Testis (tissue), 3 donors: ENCODE measurements around the gene RPL31. TPM values are rescaled to one million over a fixed set of nuclear protein-coding genes. Genes with fewer than 3 reads are reported as not detected.

Source experiments
- DNase-seq: peaks from one replicate; pipeline ENCODE4 v3.0.0-alpha.2; 2019
- H3K27ac ChIP-seq, 2 donors: fragments of 200-600 bp; sonication (generic); one replicate each; pipeline ENCODE4 v1.5.1; 2019
- H3K27me3 ChIP-seq: fragments of 200-600 bp; sonication (generic); one replicate; pipeline ENCODE4 v1.5.1; 2019
- H3K36me3 ChIP-seq: fragments of 200-600 bp; sonication (generic); one replicate; pipeline ENCODE4 v1.5.1; 2017; ENCODE audit warnings: low read depth; ENCODE audit errors: missing control alignments
- H3K4me1 ChIP-seq: fragments of 200-600 bp; sonication (generic); one replicate; pipeline ENCODE4 v1.5.1; 2019
- H3K4me3 ChIP-seq, 2 donors: fragments of 200-600 bp; sonication (generic); one replicate each; pipeline ENCODE4 v1.5.1; 2017 to 2019
- H3K9me3 ChIP-seq: fragments of 200-600 bp; sonication (generic); one replicate; pipeline ENCODE4 v1.5.1; 2017
- POLR2A ChIP-seq: fragments of 450-650 bp; IDR thresholded peaks from one replicate; pipeline ENCODE4 v1.6.1; 2017; ENCODE audit warnings: antibody characterized with exemption, mild to moderate bottlenecking, moderate library complexity
- WGBS, 2 donors: methylation state at CpG; one replicate each; pipeline ENCODE4 v1.1.5; 2018; 5-methylcytosine and 5-hydroxymethylcytosine counted together
- intact Hi-C: fragments of 100-400 bp; cut with DNase I; formaldehyde crosslinking; loops from one replicate; pipeline ENCODE4 v1.15.1; 2023; ENCODE audit warnings: low total_unique reads
- polyA plus RNA-seq: library from polyadenylated mRNA; stranded (reverse); fragments of 350-450 nt; fragmentation: Illumina TruSeq; extraction: RNeasy Lipid Tissue Mini Kit (QIAGEN cat#74804); gene quantifications from one replicate; pipeline ENCODE4 v1.2.3, GENCODE V29; 2014; ENCODE audit warnings: low read depth, low replicate concordance; ENCODE audit not compliant: insufficient read depth
- total RNA-seq, 2 donors: library from RNA; depleted of rRNA; stranded (reverse); fragments of >200 nt; gene quantifications; one replicate each; pipeline ENCODE4 v1.2.3, GENCODE V29; 2016
- TF ChIP-seq, protein P1 (sequence below), 3 experiments: fragments of 450-650 bp in 2 of 3; fragments of 200-600 bp in 1 of 3; sonication (generic) in 1 of 3; IDR thresholded peaks; one replicate each; pipeline ENCODE4 v1.5.1; 2016 to 2019; ENCODE audit warnings: antibody characterized with exemption in 3 of 3, mild to moderate bottlenecking in 2 of 3, moderate library complexity in 1 of 3

The RPL31 gene
- total and polyA plus RNA-seq, 3 donors from 2014 or later, result 404 to 1,643 (median 715) TPM

DNA sequence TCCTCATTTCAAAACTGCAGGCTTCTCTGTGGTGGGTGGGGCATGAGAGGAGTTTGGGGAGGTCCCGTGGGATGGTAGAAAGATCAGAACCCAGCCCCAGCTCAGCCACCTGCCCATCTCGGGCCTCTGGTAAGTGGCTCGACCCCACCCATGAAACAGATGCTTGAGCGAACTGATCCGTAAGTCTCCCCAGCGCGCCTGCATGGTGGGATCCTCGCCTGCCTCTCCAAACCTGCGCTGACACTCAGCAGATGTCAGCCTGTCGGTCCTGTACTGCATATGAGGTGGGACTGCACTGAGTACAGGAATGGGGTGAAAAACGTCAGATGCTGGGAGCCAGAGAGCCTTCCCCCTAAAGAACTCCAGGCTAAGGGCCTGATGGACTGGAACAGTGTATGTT lies 15.9 kb upstream of the RPL31 start:
- Histone ChIP-seq H3K4me1 (peaks cover 6% of the 10 kb centered on the region), H3K9me3 (no peaks in the 10 kb centered on the region), H3K36me3 (no peaks in the 10 kb centered on the region), H3K27ac (no peak overlapping the region), H3K27me3 (no peaks in the 10 kb centered on the region), H3K4me3 (no peak overlapping the region)
- DNase-seq, result no peak
- no peak for TF ChIP-seq POLR2A
- TF ChIP-seq, protein P1, sequence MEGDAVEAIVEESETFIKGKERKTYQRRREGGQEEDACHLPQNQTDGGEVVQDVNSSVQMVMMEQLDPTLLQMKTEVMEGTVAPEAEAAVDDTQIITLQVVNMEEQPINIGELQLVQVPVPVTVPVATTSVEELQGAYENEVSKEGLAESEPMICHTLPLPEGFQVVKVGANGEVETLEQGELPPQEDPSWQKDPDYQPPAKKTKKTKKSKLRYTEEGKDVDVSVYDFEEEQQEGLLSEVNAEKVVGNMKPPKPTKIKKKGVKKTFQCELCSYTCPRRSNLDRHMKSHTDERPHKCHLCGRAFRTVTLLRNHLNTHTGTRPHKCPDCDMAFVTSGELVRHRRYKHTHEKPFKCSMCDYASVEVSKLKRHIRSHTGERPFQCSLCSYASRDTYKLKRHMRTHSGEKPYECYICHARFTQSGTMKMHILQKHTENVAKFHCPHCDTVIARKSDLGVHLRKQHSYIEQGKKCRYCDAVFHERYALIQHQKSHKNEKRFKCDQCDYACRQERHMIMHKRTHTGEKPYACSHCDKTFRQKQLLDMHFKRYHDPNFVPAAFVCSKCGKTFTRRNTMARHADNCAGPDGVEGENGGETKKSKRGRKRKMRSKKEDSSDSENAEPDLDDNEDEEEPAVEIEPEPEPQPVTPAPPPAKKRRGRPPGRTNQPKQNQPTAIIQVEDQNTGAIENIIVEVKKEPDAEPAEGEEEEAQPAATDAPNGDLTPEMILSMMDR (IDR thresholded peaks at IDR 0.05), result no peak
- intact Hi-C loops, result loop anchor here (10.0 kb wide), 1 partner anchor 251 kb away; no protein-coding TSS in a partner anchor
- WGBS, 2 donors, result 89 to 96% methylated on average over 11 of the region's 11 CpGs

DNA sequence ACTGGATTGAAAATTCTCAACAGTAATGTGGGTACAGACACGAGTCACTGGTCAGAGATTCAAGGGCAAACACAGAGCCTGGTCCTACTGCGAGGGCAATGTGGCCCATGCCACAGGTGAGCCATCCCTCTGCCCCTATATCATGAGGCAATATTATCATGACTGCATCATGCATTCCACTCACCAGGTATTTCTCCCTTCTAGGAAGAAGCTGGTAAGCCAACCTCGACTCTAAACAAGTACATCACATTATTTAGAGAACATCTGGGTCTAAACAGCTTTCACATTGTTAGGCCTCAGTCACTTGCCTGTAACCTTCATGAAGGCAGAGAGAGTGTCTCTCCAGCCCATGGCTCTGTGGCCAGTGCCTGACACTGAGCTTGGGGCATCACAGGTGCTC lies 14.6 kb upstream of the RPL31 start:
- Histone ChIP-seq H3K9me3 (no peaks in the 10 kb centered on the region), H3K27ac (no peak overlapping the region), H3K27me3 (no peaks in the 10 kb centered on the region), H3K4me3 (no peak overlapping the region), H3K36me3 (no peaks in the 10 kb centered on the region), H3K4me1 (peaks cover 6% of the 10 kb centered on the region)
- DNase-seq, result no peak
- 85 to 94% methylated on average over 3 of the region's 3 CpGs for WGBS, 2 donors
- intact Hi-C loops, result loop anchor here (10.0 kb wide), 1 partner anchor 253 kb away; no protein-coding TSS in a partner anchor
- TF ChIP-seq, protein P1 (IDR thresholded peaks at IDR 0.05), result no peak
- TF ChIP-seq POLR2A, result no peak

DNA sequence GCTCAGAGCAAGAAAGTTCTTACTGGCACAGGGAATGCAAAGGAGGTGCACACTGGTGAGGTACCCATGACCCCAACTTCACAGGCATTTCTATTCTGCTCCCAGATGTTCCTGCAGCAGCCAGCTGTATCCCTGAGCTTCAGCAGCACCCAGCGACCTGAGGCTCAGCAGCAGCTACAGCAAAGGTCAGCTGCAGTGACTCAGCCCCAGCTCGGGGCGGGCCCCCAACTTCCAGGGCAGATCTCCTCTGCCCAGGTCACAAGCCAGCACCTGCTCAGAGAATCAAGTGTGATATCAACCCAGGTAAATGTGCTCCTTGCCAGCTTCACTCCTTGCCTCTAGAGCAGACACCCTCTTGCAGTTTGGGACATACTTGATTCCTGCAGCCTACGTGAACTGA lies 14.1 kb upstream of the RPL31 start:
- Histone ChIP-seq H3K4me3 (no peak overlapping the region), H3K36me3 (no peaks in the 10 kb centered on the region), H3K9me3 (no peaks in the 10 kb centered on the region), H3K27ac (no peak overlapping the region), H3K27me3 (no peaks in the 10 kb centered on the region), H3K4me1 (peaks cover 6% of the 10 kb centered on the region)
- intact Hi-C loops, result loop anchor here (10.0 kb wide), 1 partner anchor 253 kb away; no protein-coding TSS in a partner anchor
- TF ChIP-seq, protein P1 (IDR thresholded peaks at IDR 0.05), result no peak
- TF ChIP-seq POLR2A, result no peak
- no peak for DNase-seq
- 90 to 93% methylated on average over 1 to 4 of the region's 4 CpGs for WGBS, 2 donors

DNA sequence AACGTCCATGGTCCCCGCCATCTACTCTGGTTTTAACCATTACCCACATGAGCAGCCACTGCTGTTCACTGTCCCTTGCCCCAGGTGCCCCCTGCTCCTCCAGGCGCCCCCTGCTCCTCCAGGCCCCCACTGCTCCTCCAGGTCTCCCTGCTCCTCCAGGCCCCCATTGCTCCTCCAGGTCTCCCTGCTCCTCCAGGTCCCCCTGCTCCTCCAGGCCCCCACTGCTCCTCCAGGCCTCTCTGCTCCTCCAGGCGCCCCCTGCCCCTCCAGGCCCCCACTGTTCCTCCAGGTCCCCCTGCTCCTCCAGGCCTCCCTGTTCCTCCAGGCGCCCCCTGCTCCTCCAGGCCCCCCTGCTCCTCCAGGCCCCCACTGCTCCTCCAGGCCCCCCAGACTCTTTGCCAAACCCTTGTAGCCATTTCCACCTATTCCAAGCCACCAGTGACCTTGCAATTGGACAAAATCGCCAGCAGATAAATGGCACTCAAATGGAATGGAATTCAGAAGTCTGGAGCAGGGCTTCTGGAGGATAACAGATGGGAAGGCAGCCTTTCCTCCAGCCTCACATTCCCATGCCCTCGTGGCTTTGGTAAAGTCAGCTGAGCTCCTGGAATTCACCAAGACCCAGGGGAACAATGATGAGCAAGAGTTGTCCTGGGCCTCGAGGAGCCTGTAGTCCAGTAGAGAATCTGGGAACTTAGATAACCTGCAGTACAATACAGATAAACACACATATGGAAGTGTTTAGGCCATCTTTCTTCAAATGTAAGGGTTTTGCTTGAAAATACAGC lies 13.3 kb upstream of the RPL31 start:
- no peaks in the 10 kb centered on the region for H3K36me3 ChIP-seq
- no peak for TF ChIP-seq POLR2A
- TF ChIP-seq, protein P1 (IDR thresholded peaks at IDR 0.05), result no peak
- no peaks in the 10 kb centered on the region for H3K27me3 ChIP-seq
- H3K9me3 ChIP-seq, result no peaks in the 10 kb centered on the region
- 78 to 87% methylated on average over 7 to 8 of the region's 8 CpGs for WGBS, 2 donors
- H3K27ac ChIP-seq, result no peak overlapping the region
- H3K4me1 ChIP-seq, result no peaks in the 10 kb centered on the region
- no peak for DNase-seq
- H3K4me3 ChIP-seq, result no peak overlapping the region
- intact Hi-C loops, result loop anchor here (10.0 kb wide), 1 partner anchor 254 kb away; no protein-coding TSS in a partner anchor
